Heart left ventricle (tissue), 13 donors: ENCODE results near the gene KCNH8.

Experiments used
- CTCF ChIP-seq, 12 donors: fragments of 200-600 bp; sonication (generic) in 4 of 12; IDR thresholded peaks; one replicate each; pipeline versions ENCODE4 v1.5.0 to v1.8.0; 2018 to 2022; ENCODE audit warnings: antibody characterized with exemption in 12 of 12, mild to moderate bottlenecking in 5 of 12
- POLR2A ChIP-seq, 2 donors: fragments of 450-650 bp; IDR thresholded peaks; one replicate each; pipeline ENCODE4 v1.6.1; 2017; ENCODE audit warnings: antibody characterized with exemption in 2 of 2, mild to moderate bottlenecking in 2 of 2, moderate library complexity in 2 of 2
- donor health status: ischemic (EF 13 %, LVEDD 7.1; RV severe dilation, severe dysfunction).
- donor health status: DM: no; HTN: yes; CAD: no.
- donor health status: DM: no; HTN: no; CAD: no.
- donor health status: ischemic (EF 25% LVEDD 6.9; RV normal size, moderate dysfunction).
- donor health status: ischemic (EF 25% LVEDD 5.7; RV mildly dilated, moderate dysfunction).
- donor health status: ischemic (EF 35%, LVEDD 5.7; RV mildly dilated, moderate dysfunction).
- donor health status: nonischemic (EF 11% LVEDD 7.7; RV severe dilation, severe dysfunction).
- donor health status: DM: yes; HTN: yes; CAD: no.
- donor health status: PGD.
- donor health status: ischemic (EF 29% LVEDD 5.4; RV normal size, mild dysfunction).
- donor health status: nonischemic (EF 23%, LVEDD 6.1; RV moderate dilation, normal function).

GRCh38 chr3:19574268-19574667 lies 426.0 kb downstream of the KCNH8 start:
- TF ChIP-seq CTCF (IDR thresholded peaks at IDR 0.05) (no peak), POLR2A (IDR thresholded peaks at IDR 0.05) (no peak)
